ENCODE results near the gene FBXO41. TPM values are rescaled to one million over a fixed set of nuclear protein-coding genes. Genes with fewer than 3 reads are reported as not detected.

The FBXO41 gene
- total RNA-seq, 2 donors from 2014 or later: 32.2 to 36.3 TPM

- Mint-ChIP-seq H3K9me3 (no peaks in the 10 kb centered on the region), H3K4me1 (peaks cover 6% of the 10 kb centered on the region), H3K36me3 (ENCODE audit: low read depth) (peaks cover 33% of the 10 kb centered on the region), H3K27me3 (no peaks in the 10 kb centered on the region), H3K27ac (no peak overlapping the region), H3K4me3 (no peak overlapping the region)
- ATAC-seq (replicated peaks): no peak
These were observed 22.1 kb downstream of the FBXO41 start for GRCh38 chr2:73262108-73262651.

- Mint-ChIP-seq H3K9me3 (no peaks in the 10 kb centered on the region), H3K27ac (no peak overlapping the region), H3K4me1 (no peaks in the 10 kb centered on the region), H3K36me3 (ENCODE audit: low read depth) (peaks cover 34% of the 10 kb centered on the region), H3K4me3 (no peak overlapping the region), H3K27me3 (no peaks in the 10 kb centered on the region)
- ATAC-seq (replicated peaks): no peak
These were observed 23.8 kb downstream of the FBXO41 start for GRCh38 chr2:73260338-73260984.

GRCh38 chr2:73259704-73260337 lies 24.5 kb downstream of the FBXO41 start:
- Mint-ChIP-seq H3K9me3 (no peaks in the 10 kb centered on the region), H3K27ac (no peak overlapping the region), H3K4me1 (no peaks in the 10 kb centered on the region), H3K27me3 (no peaks in the 10 kb centered on the region), H3K36me3 (ENCODE audit: low read depth) (peaks cover 41% of the 10 kb centered on the region), H3K4me3 (no peak overlapping the region)
- no peak for ATAC-seq (replicated peaks)

- ATAC-seq (replicated peaks): no peak
- Mint-ChIP-seq H3K27ac (no peak overlapping the region), H3K9me3 (no peaks in the 10 kb centered on the region), H3K4me3 (no peak overlapping the region), H3K4me1 (no peaks in the 10 kb centered on the region), H3K27me3 (no peaks in the 10 kb centered on the region), H3K36me3 (ENCODE audit: low read depth) (peaks cover 41% of the 10 kb centered on the region)
These were observed 25.0 kb downstream of the FBXO41 start for GRCh38 chr2:73259276-73259675.

GRCh38 chr2:73258913-73259215 lies 25.4 kb downstream of the FBXO41 start:
- Mint-ChIP-seq H3K4me1 (no peaks in the 10 kb centered on the region), H3K27ac (no peak overlapping the region), H3K9me3 (no peaks in the 10 kb centered on the region), H3K36me3 (ENCODE audit: low read depth) (peaks cover 40% of the 10 kb centered on the region), H3K27me3 (no peaks in the 10 kb centered on the region), H3K4me3 (no peak overlapping the region)
- ATAC-seq (replicated peaks): no peak

GRCh38 chr2:73258186-73258912 lies 25.9 kb downstream of the FBXO41 start:
- Mint-ChIP-seq H3K4me3 (no peak overlapping the region), H3K9me3 (no peaks in the 10 kb centered on the region), H3K27me3 (no peaks in the 10 kb centered on the region), H3K27ac (peak overlapping the region; percentile 43), H3K36me3 (ENCODE audit: low read depth) (peaks cover 42% of the 10 kb centered on the region), H3K4me1 (no peaks in the 10 kb centered on the region)
- ATAC-seq (replicated peaks): no peak

- Mint-ChIP-seq H3K9me3 (no peaks in the 10 kb centered on the region), H3K36me3 (ENCODE audit: low read depth) (peaks cover 45% of the 10 kb centered on the region)
- no peak for ATAC-seq (replicated peaks)
These were observed 26.7 kb downstream of the FBXO41 start for GRCh38 chr2:73257425-73258125.

GRCh38 chr2:73257021-73257420 lies 27.3 kb downstream of the FBXO41 start:
- no peaks in the 10 kb centered on the region for H3K27me3 Mint-ChIP-seq
- no peak overlapping the region for H3K4me3 Mint-ChIP-seq
- no peak for ATAC-seq (replicated peaks)
- H3K27ac Mint-ChIP-seq: peak overlapping the region; percentile 76
- H3K9me3 Mint-ChIP-seq: no peaks in the 10 kb centered on the region
- no peaks in the 10 kb centered on the region for H3K4me1 Mint-ChIP-seq
- peaks cover 51% of the 10 kb centered on the region for H3K36me3 Mint-ChIP-seq (ENCODE audit: low read depth)

More at GRCh38 chr2:73257425-73258125, 26.7 kb downstream of the FBXO41 start:
- no peak overlapping the region for H3K4me3 Mint-ChIP-seq
- H3K27ac Mint-ChIP-seq: peak overlapping the region; percentile 76
- no peaks in the 10 kb centered on the region for H3K4me1 Mint-ChIP-seq
- no peaks in the 10 kb centered on the region for H3K27me3 Mint-ChIP-seq

- Mint-ChIP-seq H3K27ac (peak overlapping the region; percentile 76), H3K4me3 (no peak overlapping the region), H3K36me3 (ENCODE audit: low read depth) (peaks cover 52% of the 10 kb centered on the region), H3K9me3 (no peaks in the 10 kb centered on the region), H3K4me1 (no peaks in the 10 kb centered on the region), H3K27me3 (no peaks in the 10 kb centered on the region)
- peak; percentile 12 for ATAC-seq (replicated peaks)
These were observed 27.7 kb downstream of the FBXO41 start for GRCh38 chr2:73256618-73256922.

GRCh38 chr2:73255907-73256617 lies 28.2 kb downstream of the FBXO41 start:
- Mint-ChIP-seq H3K4me1 (no peaks in the 10 kb centered on the region), H3K4me3 (no peak overlapping the region), H3K9me3 (no peaks in the 10 kb centered on the region), H3K36me3 (ENCODE audit: low read depth) (peaks cover 54% of the 10 kb centered on the region), H3K27ac (peak overlapping the region; percentile 76), H3K27me3 (no peaks in the 10 kb centered on the region)
- ATAC-seq (replicated peaks): no peak

GRCh38 chr2:73255007-73255644 lies 29.2 kb downstream of the FBXO41 start:
- no peak overlapping the region for H3K27ac Mint-ChIP-seq
- peak; percentile 11 for ATAC-seq (replicated peaks)
- no peaks in the 10 kb centered on the region for H3K9me3 Mint-ChIP-seq
- peaks cover 63% of the 10 kb centered on the region for H3K36me3 Mint-ChIP-seq (ENCODE audit: low read depth)
- H3K27me3 Mint-ChIP-seq: no peaks in the 10 kb centered on the region
- H3K4me1 Mint-ChIP-seq: no peaks in the 10 kb centered on the region
- H3K4me3 Mint-ChIP-seq: no peak overlapping the region

- H3K4me1 Mint-ChIP-seq: no peaks in the 10 kb centered on the region
- H3K27ac Mint-ChIP-seq: no peak overlapping the region
- H3K9me3 Mint-ChIP-seq: no peaks in the 10 kb centered on the region
- no peak for ATAC-seq (replicated peaks)
- H3K36me3 Mint-ChIP-seq (ENCODE audit: low read depth): peaks cover 66% of the 10 kb centered on the region
- H3K27me3 Mint-ChIP-seq: no peaks in the 10 kb centered on the region
- H3K4me3 Mint-ChIP-seq: no peak overlapping the region
These were observed 29.8 kb downstream of the FBXO41 start for GRCh38 chr2:73254343-73255006.

- Mint-ChIP-seq H3K27me3 (no peaks in the 10 kb centered on the region), H3K9me3 (no peaks in the 10 kb centered on the region), H3K27ac (no peak overlapping the region), H3K4me3 (no peak overlapping the region), H3K36me3 (ENCODE audit: low read depth) (peaks cover 66% of the 10 kb centered on the region), H3K4me1 (no peaks in the 10 kb centered on the region)
- ATAC-seq (replicated peaks): no peak
These were observed 30.4 kb downstream of the FBXO41 start for GRCh38 chr2:73253901-73254300.
